ENCODE data around the gene DNAH3.

DNA sequence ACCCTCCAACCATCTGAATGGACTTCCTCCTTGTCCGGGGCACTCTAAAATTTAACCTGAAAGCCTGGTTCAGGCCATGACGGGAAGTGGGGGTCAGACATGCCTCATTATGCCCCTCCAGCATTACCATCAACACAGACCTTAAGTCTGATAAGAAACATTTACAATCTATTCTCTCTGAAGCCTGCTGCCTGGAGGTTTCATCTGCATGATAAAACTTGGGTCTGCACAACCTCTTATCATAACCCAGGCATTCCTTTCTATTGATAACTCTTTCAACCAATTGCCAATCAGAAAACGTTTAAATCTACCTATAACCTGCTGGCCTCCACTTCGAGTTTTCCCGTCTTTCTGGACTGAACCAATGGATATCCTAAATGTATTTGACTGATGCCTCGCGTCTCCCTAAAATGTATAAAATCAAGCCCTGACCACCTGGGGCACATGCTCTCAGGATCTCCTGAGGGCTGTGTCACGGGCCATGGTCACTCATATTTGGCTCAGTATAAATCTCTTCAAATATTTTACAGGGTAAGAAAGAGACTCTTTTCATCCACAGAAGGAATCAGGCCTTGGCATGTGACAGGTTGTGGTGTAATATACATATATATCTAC, 204.5 kb downstream of the DNAH3 start:
- no peak for TF ChIP-seq EZH2 (IDR thresholded peaks at IDR 0.05)
- TF ChIP-seq POLR2AphosphoS5 (IDR thresholded peaks at IDR 0.05; ENCODE audit: borderline replicate concordance, low read depth, low read length) = no peak

Data from SK-N-MC (cell line).